NCI-H2081 (cell line): Measurements from ENCODE around the gene MIOX.
A peak's percentile ranks its signal among the peaks of the same experiment; 100 is the strongest.
"Not testable (repeated sequence)": the region's sequence is repeated elsewhere in the genome, so short reads cannot be mapped to it uniquely, and the experiment has no call there.

ENCODE experiments used
- DNase-seq, 2 experiments: peaks; one replicate each; lab custom pipeline; 2025; lab: John Stamatoyannopoulos, UW

Gene MIOX

DNA sequence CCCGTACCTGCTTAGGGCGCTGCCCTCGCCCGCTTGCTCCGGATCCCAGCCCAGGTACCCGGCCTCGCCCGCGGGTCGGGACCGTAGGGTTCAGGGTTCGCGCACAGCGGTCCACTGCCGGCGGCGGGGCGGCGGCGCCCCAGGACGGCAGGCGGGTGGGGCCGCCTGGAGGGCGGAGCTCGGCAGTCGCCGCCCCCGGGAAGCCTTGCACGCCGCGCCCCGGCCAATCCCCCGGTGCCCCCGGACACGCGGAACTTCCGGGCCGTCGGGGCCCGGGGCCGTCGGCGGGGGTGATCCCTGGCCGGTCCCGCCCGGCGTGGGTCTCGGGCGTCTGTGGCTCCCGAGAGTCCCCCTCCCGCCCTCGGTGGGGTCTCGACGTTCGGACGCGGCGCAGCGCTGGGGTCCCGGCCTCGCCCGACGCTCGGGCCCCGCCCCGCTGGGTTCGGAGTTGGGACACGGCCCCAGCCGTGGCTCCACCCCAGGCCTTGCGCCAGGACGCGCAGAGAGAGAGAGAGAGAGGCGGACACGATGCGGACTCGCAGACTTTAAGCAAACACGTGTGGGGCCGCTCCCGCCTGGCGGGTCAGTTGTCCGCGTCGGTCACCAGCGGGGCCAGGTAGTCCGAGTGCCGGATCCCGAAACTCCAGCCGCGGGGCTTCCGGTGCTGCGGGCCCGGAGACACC, 43.4 kb downstream of the MIOX start, which contains the start of gene TYMP:
TSS of gene TYMP (minus strand) at position 116 of the 683 bp plus-strand sequence. CDS start 303 bp downstream, outside the sequence.
- no peak for DNase-seq

DNA sequence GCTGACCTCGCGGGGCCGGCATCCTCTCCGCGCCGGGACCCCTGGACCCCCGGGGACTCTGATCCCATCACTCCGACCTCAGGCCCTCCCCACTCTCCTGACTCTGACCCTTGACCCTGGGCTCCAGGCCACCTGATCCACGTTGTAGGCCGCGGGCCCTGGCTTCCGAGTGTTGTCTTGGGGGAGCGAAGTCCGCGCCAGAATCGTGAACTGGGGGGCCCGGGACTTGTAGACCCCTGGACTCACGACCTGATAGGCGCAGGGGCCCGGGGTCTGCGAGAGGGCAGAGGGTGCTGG, 43.9 kb downstream of the MIOX start:
- DNase-seq, result no peak

DNA sequence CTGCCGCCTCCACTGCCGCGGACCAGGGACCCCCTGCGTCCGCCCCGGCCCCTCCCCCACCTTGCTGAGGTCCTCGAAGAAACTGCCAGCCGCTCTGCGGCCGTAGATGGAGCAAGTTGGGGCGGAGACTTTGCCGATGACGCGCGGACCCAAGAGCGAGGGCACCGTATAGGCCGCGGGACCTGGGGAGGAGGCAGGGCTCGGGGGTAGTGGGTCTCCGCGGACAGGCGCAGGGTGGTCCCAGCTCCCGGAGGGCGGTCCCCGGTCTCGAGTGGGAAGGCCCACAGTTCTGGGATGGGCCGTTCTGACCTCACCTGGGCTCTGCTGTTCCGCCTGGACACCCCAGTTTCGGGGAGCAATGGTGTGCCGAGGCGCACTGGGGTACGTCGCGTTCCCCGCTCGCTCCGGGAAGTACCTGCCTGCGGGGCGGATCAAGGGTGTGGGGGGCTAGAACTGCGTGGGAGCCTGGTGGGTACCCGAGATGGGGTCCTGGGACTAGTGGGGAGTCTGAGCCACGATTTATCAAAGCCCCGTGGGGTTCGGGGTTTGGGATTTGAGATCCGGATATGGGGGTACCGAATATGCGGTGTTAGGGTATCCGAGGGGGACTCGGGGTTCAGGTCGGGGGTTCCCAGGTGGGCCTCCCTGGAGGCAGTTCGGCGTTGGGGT, 44.4 kb downstream of the MIOX start:
- DNase-seq, result peak in 1 of 2 experiments; percentile 2

DNA sequence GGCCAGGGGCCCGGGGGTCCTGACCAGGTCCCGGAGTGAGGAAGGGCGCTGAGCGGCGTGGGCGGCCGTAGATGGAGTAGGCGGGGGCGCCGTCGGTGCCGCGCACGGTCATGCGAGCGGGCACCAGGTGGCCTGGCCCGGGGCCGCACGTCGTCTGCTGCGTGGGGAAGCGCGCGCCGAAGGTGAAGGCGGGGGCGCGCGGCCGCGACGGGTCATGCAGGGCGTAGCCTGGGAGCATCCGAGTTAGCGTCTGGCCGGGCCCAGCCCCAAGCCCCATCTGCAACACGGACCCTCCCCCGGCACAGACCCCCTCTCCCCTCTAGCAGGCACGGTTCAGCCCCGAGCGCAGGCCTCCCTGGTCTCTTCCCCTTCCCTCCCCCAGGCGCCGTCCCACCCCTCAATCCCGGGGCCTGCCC, 44.9 kb downstream of the MIOX start:
- DNase-seq, result no peak

DNA sequence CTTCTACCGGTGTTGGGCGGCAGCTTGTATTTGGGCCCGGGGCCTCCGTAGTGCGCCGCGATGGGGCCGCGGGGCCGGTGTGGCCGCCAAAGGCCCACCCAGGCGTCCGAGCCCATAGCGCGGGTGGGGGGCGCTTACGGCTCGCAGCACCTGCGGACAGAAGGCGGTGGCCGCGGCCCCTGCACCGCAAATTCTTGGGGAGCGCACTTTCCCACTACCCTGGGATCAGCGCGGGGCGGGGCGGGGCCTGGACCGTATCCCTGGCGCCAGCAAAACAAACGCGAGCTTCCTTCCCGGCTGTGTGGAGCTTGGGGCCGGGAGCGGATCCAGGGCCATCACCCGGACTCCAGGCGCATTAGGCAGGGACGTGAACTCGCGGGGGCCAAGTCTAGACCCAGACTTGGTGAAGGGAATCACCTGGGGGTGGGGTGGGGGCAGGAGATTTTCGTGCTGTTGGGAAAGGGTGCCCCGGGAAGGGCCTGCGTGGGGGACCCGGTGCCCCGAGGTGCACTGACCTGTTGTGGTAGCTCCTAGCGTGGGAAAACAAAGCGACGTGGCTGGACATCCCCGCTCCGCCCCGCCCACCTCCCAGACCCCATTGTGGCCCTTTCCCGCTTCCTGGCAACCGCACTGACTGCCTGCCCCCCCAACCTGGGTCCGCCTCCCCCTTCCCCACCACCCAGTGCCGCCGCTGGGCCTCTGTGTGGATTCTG, 45.5 kb downstream of the MIOX start:
- peak in 1 of 2 experiments; percentile 14 for DNase-seq

DNA sequence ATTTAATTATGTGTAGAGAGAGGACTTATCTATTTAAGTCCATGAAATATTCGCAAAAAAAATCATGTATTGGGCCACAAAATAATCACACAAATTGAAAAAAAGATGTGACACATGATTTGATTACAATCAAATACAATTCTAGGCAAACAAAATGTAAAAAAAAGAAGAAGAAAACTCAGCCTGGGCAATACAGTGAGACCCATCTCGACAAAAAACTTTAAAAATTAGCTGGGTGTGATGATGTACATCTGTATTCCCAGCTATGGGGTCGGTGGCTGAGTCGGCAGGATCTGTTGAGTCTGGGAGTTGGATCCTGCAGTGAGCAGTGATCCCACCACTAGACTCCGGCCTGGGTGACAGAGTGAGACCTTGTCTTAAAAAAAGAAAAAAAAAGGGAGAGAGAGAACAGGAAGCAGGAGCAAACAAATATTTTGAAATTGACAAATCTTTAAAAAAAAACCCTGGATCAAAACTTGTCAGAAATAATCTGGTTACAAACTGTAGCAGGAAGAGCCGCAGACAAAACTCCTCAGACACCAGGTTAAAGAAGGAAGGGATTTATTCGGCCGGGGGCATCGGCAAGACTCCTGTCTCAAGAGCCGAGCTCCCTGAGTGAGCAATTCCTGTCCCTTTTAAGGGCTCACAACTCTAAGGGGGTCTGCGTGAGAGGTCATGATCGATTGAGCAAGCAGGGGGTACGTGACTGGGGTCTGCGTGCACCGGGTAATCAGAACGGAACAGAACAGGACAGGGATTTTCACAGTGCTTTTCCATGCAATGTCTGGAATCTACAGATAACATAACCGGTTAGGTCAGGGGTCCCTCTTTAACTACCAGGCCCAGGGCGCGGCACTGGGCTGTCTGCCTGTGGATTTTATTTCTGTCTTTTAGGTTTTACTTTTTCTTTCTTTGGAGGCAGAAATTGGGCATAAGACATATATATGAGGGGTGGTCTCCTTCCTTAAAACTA, 46.5 kb downstream of the MIOX start:
- DNase-seq, result no peak

DNA sequence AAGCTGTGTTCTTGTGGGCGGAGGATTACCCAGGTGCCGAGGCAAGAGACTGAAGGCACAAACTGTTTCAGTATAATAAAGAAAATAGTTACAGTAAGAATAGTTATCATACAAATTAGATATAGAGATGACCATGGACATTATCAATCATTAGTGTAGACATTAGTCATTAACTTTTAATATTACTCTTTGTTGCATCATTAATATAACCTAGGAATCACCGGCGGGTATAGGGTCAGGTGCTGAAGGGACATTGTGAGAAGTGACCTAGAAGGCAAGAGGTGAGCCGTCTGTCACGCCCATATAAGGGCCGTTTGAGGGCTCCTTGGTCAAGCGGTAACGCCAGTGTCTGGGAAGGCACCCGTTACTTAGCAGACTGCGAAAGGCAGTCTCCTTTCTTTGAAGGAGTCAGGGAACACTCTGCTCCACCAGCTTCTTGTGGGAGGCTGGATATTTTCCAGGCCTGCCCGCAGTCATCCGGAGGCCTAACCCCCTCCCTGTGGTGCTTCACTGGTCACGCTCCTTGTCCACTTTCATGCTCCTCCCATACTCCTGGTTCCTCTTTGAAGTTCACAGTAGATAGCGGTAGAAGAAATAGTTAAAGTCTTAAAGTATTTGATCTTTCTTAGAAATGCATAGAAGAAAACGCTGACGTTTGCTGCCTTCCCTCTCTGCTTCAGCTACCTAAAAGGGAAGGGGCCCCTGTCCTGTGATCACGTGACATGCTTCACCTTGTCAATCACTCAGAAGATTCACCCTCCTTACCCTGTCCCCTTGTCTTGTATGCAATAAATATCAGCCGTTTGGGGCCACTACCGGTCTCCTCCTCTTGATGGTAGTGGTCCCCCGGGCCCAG, 47.4 kb downstream of the MIOX start:
- not testable (repeated sequence) for DNase-seq

DNA sequence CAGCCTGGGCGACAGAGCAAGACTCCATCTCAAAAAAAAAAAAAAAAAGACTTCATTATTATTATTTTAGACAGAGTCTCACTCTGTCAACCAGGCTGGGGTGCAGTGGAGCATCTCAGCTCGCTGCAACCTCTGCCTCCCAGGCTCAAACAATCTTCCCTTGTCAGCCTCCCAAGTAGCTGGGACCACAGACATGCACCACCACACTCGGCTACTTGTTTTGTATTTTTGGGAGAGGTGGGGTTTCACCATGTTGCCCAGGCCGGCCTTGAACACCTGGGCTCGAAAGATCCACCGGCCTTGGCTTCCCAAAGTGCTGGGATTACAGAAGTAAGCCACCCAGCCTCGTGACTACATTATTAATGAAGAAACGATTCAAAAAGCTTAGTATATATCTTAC, 48.5 kb downstream of the MIOX start:
- DNase-seq, result no peak

DNA sequence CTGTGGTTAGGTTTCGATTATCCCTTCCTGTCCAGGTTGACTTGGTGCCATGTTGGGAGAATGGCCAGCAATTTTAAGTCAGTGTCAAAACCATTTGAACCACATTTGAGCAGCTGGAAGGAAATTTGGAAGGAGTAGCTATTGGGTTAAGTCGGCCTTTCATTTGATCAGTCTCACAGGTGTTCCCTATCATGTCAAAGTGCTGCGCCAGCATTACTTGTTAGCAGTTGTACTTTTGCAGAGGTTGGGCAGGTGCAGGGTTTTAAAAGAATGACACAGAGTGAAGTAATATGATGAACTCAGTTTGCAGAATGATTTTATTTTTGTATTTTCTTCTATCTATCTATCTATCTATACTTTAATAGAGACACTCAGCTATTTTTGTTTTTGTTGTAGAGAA, 49.6 kb downstream of the MIOX start:
- no peak for DNase-seq

DNA sequence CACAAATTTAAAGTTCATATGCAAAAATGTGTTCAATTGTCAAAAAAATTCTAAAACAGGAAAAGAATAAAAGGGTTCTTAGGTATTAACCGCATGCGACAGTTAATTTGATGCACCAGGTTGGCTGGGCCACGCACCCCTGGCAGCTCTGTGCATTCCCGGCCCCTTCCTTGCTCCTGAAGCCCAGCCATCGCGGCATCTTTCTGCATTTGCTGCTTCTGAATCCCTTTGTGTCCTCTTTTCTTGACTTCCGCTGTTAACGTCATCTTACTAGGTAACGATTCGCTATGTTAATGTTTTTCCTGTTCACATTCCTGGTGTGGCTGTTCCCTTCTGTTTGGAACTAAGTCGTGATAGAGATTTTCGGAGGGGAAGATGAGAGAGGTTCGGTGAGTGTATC, 51.1 kb downstream of the MIOX start:
- no peak for DNase-seq
